Breast epithelium (tissue), 3 donors: ENCODE data around the gene PLA2G2D.

Source experiments
- CTCF ChIP-seq, 3 donors: fragments of 450-650 bp; IDR thresholded peaks; one replicate each; pipeline ENCODE4 v1.5.1; 2016 to 2017; ENCODE audit warnings: antibody characterized with exemption in 3 of 3, mild to moderate bottlenecking in 3 of 3, moderate library complexity in 3 of 3
- POLR2A ChIP-seq: fragments of 450-650 bp; IDR thresholded peaks from one replicate; pipeline ENCODE4 v1.6.1; 2016; ENCODE audit warnings: antibody characterized with exemption, mild to moderate bottlenecking, moderate library complexity
- POLR2AphosphoS5 ChIP-seq, 3 donors: sonication (generic); formaldehyde crosslinking; IDR thresholded peaks; one replicate each; pipeline ENCODE4 v1.6.1; 2017; ENCODE audit warnings: antibody characterized with exemption in 3 of 3

GRCh38 chr1:20137055-20137454 is 17.7 kb upstream of the PLA2G2D start:
- TF ChIP-seq CTCF (IDR thresholded peaks at IDR 0.05) = no peak
- no peak for TF ChIP-seq POLR2A
- no peak for TF ChIP-seq POLR2AphosphoS5 (IDR thresholded peaks at IDR 0.05)
